Hepatocyte (in vitro differentiated cells): ENCODE data around the gene LGALS4. TPM values are rescaled to one million over a fixed set of nuclear protein-coding genes. Genes with fewer than 3 reads are reported as not detected.
"Not testable (repeated sequence)": the region's sequence is repeated elsewhere in the genome, so short reads cannot be mapped to it uniquely, and the experiment has no call there.

Source experiments
- DNase-seq: peaks from one replicate; pipeline ENCODE4 v3.0.0-alpha.2; 2016; ENCODE audit warnings: low spot score
- H2AFZ ChIP-seq: fragments of 200-600 bp; sonication (generic); 2 replicates; pipeline ENCODE4 v1.6.0; 2016; ENCODE audit warnings: antibody characterized with exemption, mild to moderate bottlenecking
- H3K27ac ChIP-seq: fragments of 200-600 bp; sonication (generic); 2 replicates; pipeline ENCODE4 v1.5.1; 2016; ENCODE audit warnings: mild to moderate bottlenecking
- H3K27me3 ChIP-seq: fragments of 200-600 bp; sonication (generic); 2 replicates; pipeline ENCODE4 v1.6.1; 2016
- H3K36me3 ChIP-seq: fragments of 200-600 bp; sonication (generic); replicated peaks from 2 replicates; pipeline ENCODE4 v1.5.1; 2016; ENCODE audit warnings: low read depth; ENCODE audit not compliant: insufficient read depth
- H3K4me1 ChIP-seq: fragments of 200-600 bp; sonication (generic); 2 replicates; pipeline ENCODE4 v1.5.1; 2016; ENCODE audit warnings: mild to moderate bottlenecking, moderate library complexity; ENCODE audit not compliant: insufficient read depth
- H3K4me2 ChIP-seq: fragments of 200-600 bp; sonication (generic); 2 replicates; pipeline ENCODE4 v1.6.0; 2016
- H3K4me3 ChIP-seq: fragments of 200-600 bp; sonication (generic); 2 replicates; pipeline ENCODE4 v1.5.1; 2016; ENCODE audit warnings: mild to moderate bottlenecking
- H3K79me2 ChIP-seq: fragments of 200-600 bp; sonication (generic); 2 replicates; pipeline ENCODE4 v1.6.0; 2017; ENCODE audit warnings: mild to moderate bottlenecking
- H3K9me2 ChIP-seq: fragments of 200-600 bp; sonication (generic); replicated peaks from 2 replicates; pipeline ENCODE4 v1.6.0; 2017; ENCODE audit warnings: mild to moderate bottlenecking; ENCODE audit not compliant: insufficient read depth
- H3K9me3 ChIP-seq: fragments of 200-600 bp; sonication (generic); 2 replicates; pipeline ENCODE4 v1.5.1; 2016; ENCODE audit warnings: low read depth, mild to moderate bottlenecking
- H4K20me1 ChIP-seq: fragments of 200-600 bp; sonication (generic); 2 replicates; pipeline ENCODE4 v1.6.0; 2016; ENCODE audit warnings: mild to moderate bottlenecking; ENCODE audit not compliant: insufficient read depth, poor library complexity, severe bottlenecking
- CTCF ChIP-seq: fragments of 200-600 bp; sonication (generic); IDR thresholded peaks from 2 replicates; pipeline ENCODE4 v1.5.1; 2016; ENCODE audit warnings: antibody characterized with exemption, mild to moderate bottlenecking; ENCODE audit not compliant: poor library complexity
- EZH2 ChIP-seq: fragments of 200-600 bp; sonication (generic); IDR thresholded peaks from 2 replicates; pipeline ENCODE4 v1.6.1; 2016; ENCODE audit warnings: antibody characterized with exemption, mild to moderate bottlenecking, borderline replicate concordance
- EZH2phosphoT487 ChIP-seq: fragments of 200-600 bp; sonication (generic); IDR thresholded peaks from one replicate; pipeline ENCODE4 v1.6.1; 2018; ENCODE audit warnings: antibody characterized with exemption, mild to moderate bottlenecking, low read depth, moderate library complexity; ENCODE audit not compliant: unreplicated experiment, severe bottlenecking
- WGBS: methylation state at CpG from one replicate; pipeline ENCODE4 v1.1.6; 2016; ENCODE audit warnings: low lambda C conversion rate; ENCODE audit errors: missing lambda C conversion rate; 5-methylcytosine and 5-hydroxymethylcytosine counted together
- polyA plus RNA-seq: library from polyadenylated mRNA; unstranded; fragments of >200 nt; fragmentation: Nextera tagmentation; extraction: Ambion mirVana; gene quantifications from 2 replicates; pipeline ENCODE4 v1.2.1, GENCODE V29; 2016
- total RNA-seq: library from RNA; depleted of rRNA; stranded (reverse); fragments of >200 nt; gene quantifications from 2 replicates; pipeline ENCODE4 v1.2.3, GENCODE V29; 2014

Gene LGALS4
- total and polyA plus RNA-seq, 2 experiments from 2014 or later = 147 to 199 TPM

GRCh38 chr19:38788478-38789243, 24.1 kb downstream of the LGALS4 start, which contains the start of gene LGALS7B:
Gene LGALS7B, plus strand, starts transcription at chr19:38789200. Its CDS starts 27 bp downstream, at chr19:38789227.
- no peak within 1 kb of the TSS for H3K4me3 ChIP-seq
- H3K4me2 ChIP-seq = no peak within 1 kb of the TSS
- H3K9me3 ChIP-seq = no peaks in the 10 kb centered on the region
- no peaks in the 10 kb centered on the region for H3K27me3 ChIP-seq
- H3K79me2 ChIP-seq = no peaks in the 10 kb centered on the region
- H3K27ac ChIP-seq = no peak within 1 kb of the TSS
- no peaks in the 10 kb centered on the region for H3K9me2 ChIP-seq
- 79% methylated on average over 12 of the region's 17 CpGs for WGBS
- no peaks in the 10 kb centered on the region for H4K20me1 ChIP-seq
- H2AFZ ChIP-seq = no peak within 1 kb of the TSS
- no peak for DNase-seq
- no peaks in the 10 kb centered on the region for H3K36me3 ChIP-seq
- no peaks in the 10 kb centered on the region for H3K4me1 ChIP-seq
- TF ChIP-seq CTCF (no peak), EZH2phosphoT487 (no peak), EZH2 (no peak)

- 88% methylated on average over 11 of the region's 11 CpGs for WGBS
- H3K4me2 ChIP-seq = no peak overlapping the region
- H3K27ac ChIP-seq = no peak overlapping the region
Observed at GRCh38 chr19:38786572-38787265, 26.0 kb downstream of the LGALS4 start.

GRCh38 chr19:38786061-38786460, 26.7 kb downstream of the LGALS4 start:
- 100% methylated on average over 1 of the region's 3 CpGs for WGBS
- H3K27me3 ChIP-seq, H4K20me1 ChIP-seq, H3K4me2 ChIP-seq, H2AFZ ChIP-seq, H3K4me1 ChIP-seq, H3K4me3 ChIP-seq, H3K27ac ChIP-seq, H3K79me2 ChIP-seq, H3K36me3 ChIP-seq, H3K9me3 ChIP-seq, DNase-seq, H3K9me2 ChIP-seq: not testable (repeated sequence)

More at GRCh38 chr19:38786572-38787265, 26.0 kb downstream of the LGALS4 start:
- Histone ChIP-seq H3K27me3 (no peaks in the 10 kb centered on the region), H3K4me3 (no peak overlapping the region), H3K9me3 (no peaks in the 10 kb centered on the region), H2AFZ (no peak overlapping the region), H3K79me2 (no peaks in the 10 kb centered on the region), H4K20me1 (no peaks in the 10 kb centered on the region), H3K36me3 (no peaks in the 10 kb centered on the region), H3K9me2 (no peaks in the 10 kb centered on the region), H3K4me1 (no peaks in the 10 kb centered on the region)
- DNase-seq = no peak
- TF ChIP-seq CTCF (no peak), EZH2phosphoT487 (no peak), EZH2 (no peak)

- Histone ChIP-seq H3K27ac (peak overlapping the region; percentile 62), H3K9me2 (no peaks in the 10 kb centered on the region), H3K27me3 (no peaks in the 10 kb centered on the region), H3K9me3 (no peaks in the 10 kb centered on the region), H3K4me1 (no peaks in the 10 kb centered on the region), H3K36me3 (no peaks in the 10 kb centered on the region), H3K79me2 (no peaks in the 10 kb centered on the region), H4K20me1 (no peaks in the 10 kb centered on the region), H3K4me2 (no peak overlapping the region), H3K4me3 (no peak overlapping the region), H2AFZ (no peak overlapping the region)
- WGBS = 95% methylated on average over 7 of the region's 7 CpGs
- TF ChIP-seq EZH2phosphoT487 (no peak), CTCF (no peak), EZH2 (no peak)
- DNase-seq = no peak
Observed at GRCh38 chr19:38785187-38785699, 27.5 kb downstream of the LGALS4 start.
